NOMO-1 treated with dmso at 0.1 percent for 144 hours (cell line): ENCODE data around the gene TMOD1.
"Not testable (repeated sequence)": the region's sequence is repeated elsewhere in the genome, so short reads cannot be mapped to it uniquely, and the experiment has no call there.

Experiments used
- DNase-seq: peaks from one replicate; lab custom pipeline; 2025; ENCODE audit not compliant: unreplicated experiment; lab: John Stamatoyannopoulos, UW

The TMOD1 gene

DNA sequence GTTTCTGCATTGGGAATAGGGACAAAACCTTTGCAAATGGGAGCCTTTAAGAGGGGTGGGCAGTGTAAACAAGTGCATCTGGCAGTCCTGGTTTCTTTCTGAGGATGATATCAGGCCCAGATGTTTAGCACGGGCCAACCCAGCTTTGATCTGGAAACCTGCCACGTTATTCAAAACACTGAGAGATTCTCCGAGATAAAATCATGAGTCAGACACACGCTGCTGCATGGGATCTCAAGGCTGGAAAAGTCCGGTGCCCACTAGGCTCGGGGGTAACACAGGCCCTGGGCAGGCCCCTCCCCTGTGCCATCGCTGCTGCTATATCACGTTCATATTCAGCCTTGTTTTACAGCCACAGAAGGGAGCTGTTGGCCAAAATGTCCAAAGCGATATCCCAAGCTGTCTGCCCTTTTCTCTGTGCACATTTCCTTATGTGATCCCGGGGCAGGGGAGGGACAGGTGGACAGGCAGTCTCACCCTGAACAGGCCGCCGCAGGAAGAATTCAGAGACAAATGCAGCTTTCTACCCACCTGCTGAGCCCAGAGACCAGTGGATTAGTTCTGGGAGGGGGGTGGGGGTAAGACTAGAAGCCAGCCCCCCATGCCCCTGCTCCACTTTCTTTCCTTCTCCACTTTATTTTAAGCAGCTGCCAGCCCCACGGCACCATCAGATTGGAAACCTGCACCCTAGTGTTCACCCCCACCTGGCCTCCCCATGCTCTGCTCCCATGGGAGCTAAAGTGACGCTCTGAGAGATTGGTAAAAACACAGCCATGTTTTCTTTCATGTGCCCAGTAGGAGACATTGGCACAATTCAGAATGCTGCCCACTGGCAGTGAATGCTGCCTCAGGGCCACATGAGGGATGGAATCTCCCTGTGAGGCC lies 63.1 kb downstream of the TMOD1 start:
- no peak for DNase-seq

- DNase-seq, result no peak
Observed at GRCh38 chr9:97565262-97565661, 63.8 kb downstream of the TMOD1 start.

DNA sequence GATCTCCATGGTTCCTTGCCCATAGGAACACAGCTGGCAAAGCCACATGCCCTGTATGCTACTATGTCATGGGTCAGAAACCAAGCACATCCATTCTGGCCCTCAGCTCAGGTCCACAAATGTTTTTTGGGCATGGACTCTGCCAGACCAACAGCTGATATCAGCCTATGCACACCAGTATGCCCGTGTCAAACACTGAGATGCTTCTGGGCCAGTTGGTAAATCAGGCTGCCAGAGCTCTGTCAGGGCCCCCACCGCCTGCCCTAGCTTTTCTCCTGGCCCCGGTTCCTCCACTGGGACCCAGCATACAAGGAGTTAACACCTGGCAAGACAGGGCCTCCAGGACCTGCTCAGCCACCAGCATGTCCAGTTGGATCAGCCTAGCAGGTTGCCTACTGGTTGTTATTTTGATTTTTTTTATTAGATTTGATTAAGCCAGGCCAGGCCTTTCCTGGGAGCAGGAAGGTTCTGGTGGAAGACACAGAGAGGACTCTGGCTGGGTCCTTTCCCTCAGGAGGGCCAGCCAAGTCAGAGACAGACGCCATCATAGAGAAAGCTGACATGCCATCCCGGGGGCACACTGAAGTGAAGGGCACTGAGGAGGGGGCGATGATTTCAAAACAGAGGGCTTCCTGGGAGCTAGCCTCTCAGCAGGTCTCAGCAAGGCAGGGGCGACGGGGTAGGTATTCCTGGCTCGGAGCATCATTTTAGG lies 65.9 kb downstream of the TMOD1 start:
- DNase-seq, result no peak

DNA sequence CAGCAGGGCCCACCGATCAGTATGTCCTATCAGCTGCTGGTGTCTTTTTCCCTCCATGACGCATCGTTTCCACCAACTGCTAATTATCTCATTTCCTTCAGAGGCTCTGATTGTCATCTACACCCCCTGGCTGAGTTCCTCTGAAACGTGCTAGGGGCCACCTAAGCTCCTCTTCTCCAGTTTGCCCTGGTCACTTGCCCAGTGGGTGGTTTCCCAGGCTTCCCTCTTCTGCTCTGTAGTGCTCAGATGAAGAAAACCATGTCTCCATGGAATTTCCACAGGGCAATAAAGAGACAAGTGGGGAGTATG lies 66.4 kb downstream of the TMOD1 start:
- DNase-seq, result no peak

- no peak for DNase-seq
Observed at GRCh38 chr9:97568461-97569275, 67.2 kb downstream of the TMOD1 start.

- DNase-seq, result no peak
Observed at GRCh38 chr9:97570899-97571298, 69.4 kb downstream of the TMOD1 start.

GRCh38 chr9:97571664-97572063 lies 70.2 kb downstream of the TMOD1 start:
- no peak for DNase-seq

DNA sequence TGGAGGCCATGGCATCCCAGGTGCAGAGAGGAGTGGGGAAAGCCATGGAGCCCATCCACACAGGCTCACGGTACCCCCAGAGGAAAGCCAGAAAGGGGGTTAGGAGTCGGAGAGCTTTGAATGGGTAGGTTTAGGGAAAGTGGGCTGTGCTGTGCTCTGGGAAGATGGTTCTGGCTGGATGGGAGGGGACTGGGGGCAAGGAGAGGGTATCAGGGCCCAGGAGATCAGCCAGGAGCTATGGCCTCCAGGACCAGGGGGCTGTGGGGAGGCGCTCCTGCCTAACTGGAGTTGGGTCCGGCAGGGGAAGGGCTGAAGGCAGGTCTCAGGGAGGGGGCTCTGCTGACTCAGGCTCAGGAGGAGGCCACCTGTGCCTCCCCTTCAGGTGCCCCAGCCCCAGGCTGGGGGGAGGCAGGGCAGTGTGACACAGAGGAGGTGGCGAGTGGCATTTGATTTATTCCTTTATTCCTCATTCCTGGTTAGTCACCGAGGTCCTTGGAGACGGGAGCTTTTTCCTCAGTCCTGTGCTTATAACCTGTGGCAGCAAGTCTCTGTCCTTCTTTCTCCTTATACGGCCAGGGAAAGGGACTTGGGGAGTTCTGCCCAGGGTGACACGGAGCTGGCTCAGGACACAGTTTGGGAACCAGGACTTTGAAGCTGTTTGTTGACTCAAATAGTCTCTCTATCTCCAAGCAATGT lies 70.9 kb downstream of the TMOD1 start:
- DNase-seq, result no peak

- DNase-seq, result no peak
Observed at GRCh38 chr9:97572892-97573365, 71.5 kb downstream of the TMOD1 start.

GRCh38 chr9:97573482-97574073 lies 72.1 kb downstream of the TMOD1 start:
- no peak for DNase-seq

GRCh38 chr9:97574101-97574571 lies 72.7 kb downstream of the TMOD1 start:
- not testable (repeated sequence) for DNase-seq

GRCh38 chr9:97574921-97575672 lies 73.6 kb downstream of the TMOD1 start:
- DNase-seq, result not testable (repeated sequence)

- no peak for DNase-seq
Observed at GRCh38 chr9:97575673-97576200, 74.3 kb downstream of the TMOD1 start.

DNA sequence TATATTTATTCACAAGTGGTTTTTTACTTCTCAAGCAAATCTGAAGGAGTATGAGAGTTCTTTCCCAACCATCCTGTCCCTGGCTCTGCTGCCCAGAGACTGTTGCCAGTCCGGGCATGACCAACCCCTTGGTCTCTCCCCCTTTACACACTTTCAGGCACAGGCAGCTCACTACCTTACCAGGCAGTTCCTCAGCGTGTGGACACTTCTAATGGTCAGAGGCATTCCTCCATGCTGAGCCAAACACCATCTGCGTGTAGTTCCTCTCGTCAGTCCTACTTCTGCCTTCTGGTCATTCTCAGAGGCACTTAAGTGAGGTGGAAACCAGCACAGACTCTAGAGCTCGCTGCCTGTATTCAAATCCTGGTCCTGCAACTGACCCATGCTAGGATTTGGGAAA lies 75.6 kb downstream of the TMOD1 start:
- DNase-seq, result no peak

- no peak for DNase-seq
Observed at GRCh38 chr9:97578846-97579245, 77.4 kb downstream of the TMOD1 start.

DNA sequence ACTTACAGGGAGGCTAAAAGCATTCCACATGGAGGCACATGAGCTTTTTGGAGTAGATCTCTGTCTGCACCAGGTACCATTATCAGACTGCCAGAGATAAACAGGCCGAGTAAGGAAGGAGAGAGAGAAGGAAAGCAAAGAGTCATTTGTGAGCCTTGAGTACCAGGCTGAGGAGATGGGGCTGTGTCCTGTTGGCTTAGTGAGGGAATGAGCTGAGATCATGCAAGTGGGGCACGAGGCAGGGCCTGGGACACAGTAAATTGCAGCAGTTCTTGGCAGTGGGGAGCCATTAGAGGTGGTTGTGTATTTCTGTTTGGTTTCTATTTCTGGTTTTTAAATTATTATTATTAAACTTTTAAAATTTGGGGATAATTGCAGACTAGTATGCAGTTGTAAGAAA lies 78.4 kb downstream of the TMOD1 start:
- DNase-seq, result no peak

DNA sequence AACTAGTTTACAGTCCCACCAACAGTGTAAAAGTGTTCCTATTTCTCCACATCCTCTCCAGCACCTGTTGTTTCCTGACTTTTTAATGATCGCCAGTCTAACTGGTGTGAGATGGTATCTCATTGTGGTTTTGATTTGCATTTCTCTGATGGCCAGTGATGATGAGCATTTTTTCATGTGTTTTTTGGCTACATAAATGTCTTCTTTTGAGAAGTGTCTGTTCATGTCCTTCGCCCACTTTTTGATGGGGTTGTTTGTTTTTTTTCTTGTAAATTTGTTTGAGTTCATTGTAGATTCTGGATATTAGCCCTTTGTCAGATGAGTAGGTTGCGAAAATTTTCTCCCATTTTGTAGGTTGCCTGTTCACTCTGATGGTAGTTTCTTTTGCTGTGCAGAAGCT lies 80.1 kb downstream of the TMOD1 start:
- not testable (repeated sequence) for DNase-seq

- not testable (repeated sequence) for DNase-seq
Observed at GRCh38 chr9:97584778-97585177, 83.3 kb downstream of the TMOD1 start.

DNA sequence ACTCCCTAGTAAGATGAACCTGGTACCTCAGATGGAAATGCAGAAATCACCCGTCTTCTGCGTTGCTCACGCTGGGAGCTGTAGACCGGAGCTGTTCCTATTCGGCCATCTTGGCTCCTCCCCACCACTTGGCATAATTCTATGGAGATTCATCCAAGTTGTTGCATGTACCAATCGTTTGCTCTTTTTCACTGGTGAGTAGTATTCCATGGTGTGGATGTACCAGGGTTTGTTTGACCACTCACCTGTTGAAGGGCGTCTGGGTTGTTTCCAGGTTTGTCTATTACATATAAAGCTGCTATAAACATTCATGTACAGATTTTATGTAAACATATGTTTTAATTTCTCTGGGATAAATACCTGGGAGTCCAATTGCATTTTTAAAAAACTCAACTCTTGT lies 85.4 kb downstream of the TMOD1 start:
- not testable (repeated sequence) for DNase-seq
